Endothelial cell of umbilical vein (primary cell): ENCODE results near the gene SBF1.

Experiments used
- EZH2 ChIP-seq: IDR thresholded peaks from 2 replicates; pipeline ENCODE4 v1.6.1; 2012; ENCODE audit warnings: borderline replicate concordance, low read depth, mild to moderate bottlenecking, moderate library complexity, low read length, inconsistent platforms; ENCODE audit not compliant: severe bottlenecking
- JUN ChIP-seq: IDR thresholded peaks from 2 replicates; pipeline ENCODE4 v1.6.1; 2011; ENCODE audit warnings: borderline replicate concordance, low read depth; ENCODE audit not compliant: insufficient read length, insufficient read depth
- TF ChIP-seq, protein P1 (sequence below), 2 donors: IDR thresholded peaks; 1 replicate in 1 of 2; 2 replicates in 1 of 2; pipeline ENCODE4 v1.5.1; 2011; ENCODE audit warnings: low read length in 2 of 2, mild to moderate bottlenecking in 2 of 2, moderate library complexity in 2 of 2, control low read depth in 1 of 2, inconsistent platforms in 1 of 2, low read depth in 1 of 2; ENCODE audit not compliant: insufficient read depth in 1 of 2; ENCODE audit errors: extremely low read depth in 1 of 2

DNA sequence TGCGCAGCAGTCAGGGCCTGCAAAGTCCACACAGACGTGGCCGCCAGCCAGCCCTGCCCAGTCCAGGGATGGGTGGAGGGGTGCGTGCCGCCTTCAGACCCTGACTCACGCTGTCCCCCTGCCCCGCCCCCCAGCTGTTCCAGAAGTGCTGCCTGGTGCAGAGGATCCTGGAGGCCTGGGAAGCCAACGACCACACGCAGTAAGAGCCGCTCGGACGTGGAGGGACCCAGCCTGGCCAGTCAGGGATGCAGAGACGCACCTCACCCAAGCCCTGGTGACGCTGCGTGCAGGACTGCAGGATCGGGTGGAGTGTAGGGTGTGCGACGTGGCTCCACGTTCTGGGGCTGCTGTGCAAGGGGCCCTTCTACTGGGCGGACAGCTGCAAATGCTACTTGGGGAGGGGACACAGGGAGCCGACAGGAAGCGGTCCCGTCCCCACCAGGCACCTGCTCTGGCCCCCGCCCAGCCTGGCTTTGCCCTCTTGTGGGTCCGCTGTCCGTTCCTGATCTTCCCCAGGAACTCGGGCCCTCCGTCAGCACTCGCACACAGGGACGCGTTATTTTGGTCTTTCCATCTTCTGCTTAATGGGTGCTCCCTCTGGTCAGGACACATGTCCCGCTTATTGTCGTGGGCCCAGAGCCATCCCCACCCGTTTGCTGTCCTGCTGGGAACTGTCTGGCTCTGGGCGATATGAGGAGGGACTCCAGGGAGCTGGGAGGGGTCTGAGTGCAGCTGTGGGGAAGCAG, 42.5 kb downstream of the SBF1 start:
- TF ChIP-seq JUN = no peak
- no peak for TF ChIP-seq EZH2
- TF ChIP-seq, protein P1, sequence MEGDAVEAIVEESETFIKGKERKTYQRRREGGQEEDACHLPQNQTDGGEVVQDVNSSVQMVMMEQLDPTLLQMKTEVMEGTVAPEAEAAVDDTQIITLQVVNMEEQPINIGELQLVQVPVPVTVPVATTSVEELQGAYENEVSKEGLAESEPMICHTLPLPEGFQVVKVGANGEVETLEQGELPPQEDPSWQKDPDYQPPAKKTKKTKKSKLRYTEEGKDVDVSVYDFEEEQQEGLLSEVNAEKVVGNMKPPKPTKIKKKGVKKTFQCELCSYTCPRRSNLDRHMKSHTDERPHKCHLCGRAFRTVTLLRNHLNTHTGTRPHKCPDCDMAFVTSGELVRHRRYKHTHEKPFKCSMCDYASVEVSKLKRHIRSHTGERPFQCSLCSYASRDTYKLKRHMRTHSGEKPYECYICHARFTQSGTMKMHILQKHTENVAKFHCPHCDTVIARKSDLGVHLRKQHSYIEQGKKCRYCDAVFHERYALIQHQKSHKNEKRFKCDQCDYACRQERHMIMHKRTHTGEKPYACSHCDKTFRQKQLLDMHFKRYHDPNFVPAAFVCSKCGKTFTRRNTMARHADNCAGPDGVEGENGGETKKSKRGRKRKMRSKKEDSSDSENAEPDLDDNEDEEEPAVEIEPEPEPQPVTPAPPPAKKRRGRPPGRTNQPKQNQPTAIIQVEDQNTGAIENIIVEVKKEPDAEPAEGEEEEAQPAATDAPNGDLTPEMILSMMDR (IDR thresholded peaks at IDR 0.05; ENCODE audit: extremely low read depth in 1 of 2, insufficient read depth in 1 of 2, low read depth in 1 of 2, low read length in 2 of 2) = no peak
